Right ventricle myocardium inferior (tissue), 1 donor: ENCODE results near the gene LPAR3. TPM values are rescaled to one million over a fixed set of nuclear protein-coding genes. Genes with fewer than 3 reads are reported as not detected.
"Not testable (repeated sequence)": the region's sequence is repeated elsewhere in the genome, so short reads cannot be mapped to it uniquely, and the experiment has no call there.

Experiments
- ATAC-seq: fragments of 200-7000 bp; cut with Tn5 transposase; one replicate; pipeline ENCODE4 v1.9.1; 2020; ENCODE audit warnings: mild to moderate bottlenecking, moderate library complexity
- DNase-seq: peaks from one replicate; pipeline ENCODE4 v3.0.0; 2021; ENCODE audit errors: missing footprints
- intact Hi-C: fragments of 100-400 bp; cut with DNase I; formaldehyde crosslinking; loops from one replicate; pipeline ENCODE4 v1.11.0; 2022
- total RNA-seq: library from RNA; stranded (reverse); fragmentation: NEBNext Ultra II Directional; extraction: Animal tissue kit (Norgen Biotek cat#: 25700); gene quantifications from one replicate; pipeline ENCODE4 v1.2.1, GENCODE V29; 2021
- donor health status: DM: no; HTN: yes; CAD: no; lungs with severe emphysema.

LPAR3 gene
- total RNA-seq, 1 donor from 2014 or later, result 16.6 TPM

- no peak for DNase-seq
- no peak for ATAC-seq
- intact Hi-C loops, result no loop called here
Measured at GRCh38 chr1:84912726-84913554, 19.9 kb upstream of the LPAR3 start.

GRCh38 chr1:84908746-84909464 is 15.9 kb upstream of the LPAR3 start:
- DNase-seq, ATAC-seq, intact Hi-C loops: not testable (repeated sequence)

- DNase-seq (no peak), ATAC-seq (no peak)
- intact Hi-C loops, result no loop called here
Measured at GRCh38 chr1:84907095-84907827, 14.3 kb upstream of the LPAR3 start.

- DNase-seq, ATAC-seq, intact Hi-C loops: not testable (repeated sequence)
Measured at GRCh38 chr1:84902727-84903126, 9.7 kb upstream of the LPAR3 start.

GRCh38 chr1:84899969-84900368 is 7.0 kb upstream of the LPAR3 start:
- ATAC-seq, result no peak
- intact Hi-C loops, result no loop called here
- DNase-seq, result no peak

- ATAC-seq (no peak), DNase-seq (no peak)
- intact Hi-C loops, result no loop called here
Measured at GRCh38 chr1:84896279-84896678, 3.3 kb upstream of the LPAR3 start.

GRCh38 chr1:84890566-84890965 is 2.4 kb downstream of the LPAR3 start:
- no peak for ATAC-seq
- intact Hi-C loops, result no loop called here
- no peak for DNase-seq

GRCh38 chr1:84889437-84889836 is 3.6 kb downstream of the LPAR3 start:
- ATAC-seq (no peak), DNase-seq (no peak)
- intact Hi-C loops, result no loop called here

GRCh38 chr1:84888753-84889152 is 4.3 kb downstream of the LPAR3 start:
- DNase-seq (no peak), ATAC-seq (no peak)
- intact Hi-C loops, result no loop called here

GRCh38 chr1:84887261-84887934 is 5.6 kb downstream of the LPAR3 start:
- no peak for DNase-seq
- intact Hi-C loops, result no loop called here
- ATAC-seq, result no peak

- ATAC-seq, result peak; percentile 40
- intact Hi-C loops, result no loop called here
Measured at GRCh38 chr1:84885469-84885868, 7.5 kb downstream of the LPAR3 start.

GRCh38 chr1:84884671-84885389 is 8.2 kb downstream of the LPAR3 start:
- no peak for DNase-seq
- intact Hi-C loops, result no loop called here
- ATAC-seq, result peak; percentile 64

More at GRCh38 chr1:84885469-84885868, 7.5 kb downstream of the LPAR3 start:
- no peak for DNase-seq

GRCh38 chr1:84883286-84883685 is 9.7 kb downstream of the LPAR3 start:
- intact Hi-C loops, result no loop called here
- no peak for ATAC-seq
- no peak for DNase-seq

GRCh38 chr1:84877592-84877991 is 15.4 kb downstream of the LPAR3 start:
- no peak for ATAC-seq
- intact Hi-C loops, result no loop called here
- DNase-seq, result no peak

- intact Hi-C loops, result no loop called here
- DNase-seq (no peak), ATAC-seq (no peak)
Measured at GRCh38 chr1:84876353-84876752, 16.7 kb downstream of the LPAR3 start.

- ATAC-seq (no peak), DNase-seq (no peak)
- intact Hi-C loops, result no loop called here
Measured at GRCh38 chr1:84873366-84873765, 19.6 kb downstream of the LPAR3 start.

- ATAC-seq, result no peak
Measured at GRCh38 chr1:84872696-84873355, 20.2 kb downstream of the LPAR3 start.

GRCh38 chr1:84871181-84871580 is 21.8 kb downstream of the LPAR3 start:
- DNase-seq, result no peak
- intact Hi-C loops, result no loop called here
- no peak for ATAC-seq

More at GRCh38 chr1:84872696-84873355, 20.2 kb downstream of the LPAR3 start:
- DNase-seq, result no peak
- intact Hi-C loops, result no loop called here
